Measurements from ENCODE around the gene GRAMD4.

DNA sequence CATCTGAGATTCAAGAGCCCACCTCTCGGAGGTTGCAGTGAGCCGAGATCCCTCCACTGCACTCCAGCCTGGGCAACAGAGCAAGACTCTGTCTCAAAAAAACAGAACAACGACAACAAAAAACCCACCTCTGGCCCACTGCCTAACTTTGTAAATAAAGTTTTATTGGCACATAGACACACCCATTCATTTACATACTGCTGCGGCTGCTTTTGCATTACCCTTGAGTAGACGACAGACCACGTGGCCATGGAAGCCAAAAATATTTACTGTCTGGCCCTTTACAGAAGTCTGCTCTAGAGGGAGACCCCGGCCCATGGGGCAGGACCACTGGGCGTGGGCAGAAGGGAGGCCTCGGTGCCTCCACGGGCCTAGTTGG is 47.0 kb downstream of the GRAMD4 start:
- TF ChIP-seq, protein P1, sequence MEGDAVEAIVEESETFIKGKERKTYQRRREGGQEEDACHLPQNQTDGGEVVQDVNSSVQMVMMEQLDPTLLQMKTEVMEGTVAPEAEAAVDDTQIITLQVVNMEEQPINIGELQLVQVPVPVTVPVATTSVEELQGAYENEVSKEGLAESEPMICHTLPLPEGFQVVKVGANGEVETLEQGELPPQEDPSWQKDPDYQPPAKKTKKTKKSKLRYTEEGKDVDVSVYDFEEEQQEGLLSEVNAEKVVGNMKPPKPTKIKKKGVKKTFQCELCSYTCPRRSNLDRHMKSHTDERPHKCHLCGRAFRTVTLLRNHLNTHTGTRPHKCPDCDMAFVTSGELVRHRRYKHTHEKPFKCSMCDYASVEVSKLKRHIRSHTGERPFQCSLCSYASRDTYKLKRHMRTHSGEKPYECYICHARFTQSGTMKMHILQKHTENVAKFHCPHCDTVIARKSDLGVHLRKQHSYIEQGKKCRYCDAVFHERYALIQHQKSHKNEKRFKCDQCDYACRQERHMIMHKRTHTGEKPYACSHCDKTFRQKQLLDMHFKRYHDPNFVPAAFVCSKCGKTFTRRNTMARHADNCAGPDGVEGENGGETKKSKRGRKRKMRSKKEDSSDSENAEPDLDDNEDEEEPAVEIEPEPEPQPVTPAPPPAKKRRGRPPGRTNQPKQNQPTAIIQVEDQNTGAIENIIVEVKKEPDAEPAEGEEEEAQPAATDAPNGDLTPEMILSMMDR (conservative IDR thresholded peaks at IDR 0.05; ENCODE audit: low read depth, low read length), result no peak
- TF ChIP-seq EZH2 (IDR thresholded peaks at IDR 0.05; ENCODE audit: borderline replicate concordance, low read depth, low read length, poor library complexity, severe bottlenecking), result no peak
